CD4-positive, CD25-positive, alpha-beta regulatory T cell (primary cell): ENCODE data around the gene CHST15. TPM values are rescaled to one million over a fixed set of nuclear protein-coding genes. Genes with fewer than 3 reads are reported as not detected.
"Not testable (repeated sequence)": the region's sequence is repeated elsewhere in the genome, so short reads cannot be mapped to it uniquely, and the experiment has no call there.

Experiments used
- ATAC-seq, 2 donors: fragments of 150-1000 bp; cut with Tn5 transposase; one replicate each; pipeline ENCODE4 v1.10.0; 2021; ENCODE audit warnings: low read depth in 2 of 2, moderate number of reproducible peaks in 2 of 2, moderate library complexity in 1 of 2
- DNase-seq, 3 donors: peaks; one replicate each; pipeline versions ENCODE4 v3.0.0 to v3.0.0-alpha.2; 2012 to 2022; ENCODE audit warnings: mixed read lengths in 1 of 3
- H3K27ac ChIP-seq: one replicate; pipeline ENCODE4 v1.7.0; 2013; ENCODE audit warnings: mild to moderate bottlenecking, low read length; ENCODE audit not compliant: insufficient read depth, poor library complexity, severe bottlenecking
- H3K27me3 ChIP-seq: one replicate; pipeline ENCODE4 v1.7.0; 2013; ENCODE audit warnings: low read length; ENCODE audit not compliant: control insufficient read depth, insufficient read depth
- H3K36me3 ChIP-seq: one replicate; pipeline ENCODE4 v1.7.0; 2013; ENCODE audit warnings: mild to moderate bottlenecking, low read length, moderate library complexity; ENCODE audit not compliant: control insufficient read depth, insufficient read depth
- H3K4me1 ChIP-seq: 2 replicates; pipeline ENCODE4 v1.7.0; 2013; ENCODE audit warnings: mild to moderate bottlenecking, low read length; ENCODE audit not compliant: insufficient read depth, control insufficient read depth, poor library complexity, severe bottlenecking
- H3K4me3 ChIP-seq: one replicate; pipeline ENCODE4 v1.7.0; 2013; ENCODE audit warnings: low read depth, mild to moderate bottlenecking, low read length, moderate library complexity
- H3K9me3 ChIP-seq, 2 experiments: 1 replicate in 1 of 2; 2 replicates in 1 of 2; pipeline ENCODE4 v1.7.0; 2013; ENCODE audit warnings: low read length in 2 of 2, mild to moderate bottlenecking in 1 of 2, moderate library complexity in 1 of 2; ENCODE audit not compliant: control insufficient read depth in 2 of 2
- H3K27ac Mint-ChIP-seq, 3 donors: one replicate each; pipeline ENCODE4 v1.8.0; 2020 to 2022; ENCODE audit warnings: mild to moderate bottlenecking in 3 of 3, mixed read lengths in 3 of 3, moderate library complexity in 2 of 3
- H3K27me3 Mint-ChIP-seq: one replicate; pipeline ENCODE4 v1.8.0; 2022; ENCODE audit warnings: mild to moderate bottlenecking, mixed read lengths
- H3K36me3 Mint-ChIP-seq: one replicate; pipeline ENCODE4 v1.8.0; 2020; ENCODE audit warnings: mixed read lengths
- H3K4me1 Mint-ChIP-seq, 4 donors: one replicate each; pipeline ENCODE4 v1.8.0; 2020 to 2022; ENCODE audit warnings: mixed read lengths in 4 of 4, mild to moderate bottlenecking in 1 of 4
- H3K4me3 Mint-ChIP-seq, 4 donors: one replicate each; pipeline ENCODE4 v1.8.0; 2020 to 2022; ENCODE audit warnings: mild to moderate bottlenecking in 4 of 4, mixed read lengths in 4 of 4, moderate library complexity in 3 of 4
- H3K9me3 Mint-ChIP-seq, 7 donors: one replicate each; pipeline ENCODE4 v1.8.0; 2020 to 2022; ENCODE audit warnings: mixed read lengths in 7 of 7, mild to moderate bottlenecking in 3 of 7, moderate library complexity in 2 of 7
- polyA plus RNA-seq, 4 donors: library from polyadenylated mRNA; unstranded; fragments of 300-500 nt; fragmentation: Illumina TruSeq; gene quantifications; one replicate each; pipeline ENCODE4 v1.2.3, GENCODE V29; 2021
- total RNA-seq: library from RNA; stranded (reverse); gene quantifications from one replicate; pipeline ENCODE4 v1.2.3, GENCODE V29; 2022

Gene CHST15
- total and polyA plus RNA-seq, 5 donors from 2014 or later = 0.13 to 0.47 (median 0.27) TPM; not detected in 1

DNA sequence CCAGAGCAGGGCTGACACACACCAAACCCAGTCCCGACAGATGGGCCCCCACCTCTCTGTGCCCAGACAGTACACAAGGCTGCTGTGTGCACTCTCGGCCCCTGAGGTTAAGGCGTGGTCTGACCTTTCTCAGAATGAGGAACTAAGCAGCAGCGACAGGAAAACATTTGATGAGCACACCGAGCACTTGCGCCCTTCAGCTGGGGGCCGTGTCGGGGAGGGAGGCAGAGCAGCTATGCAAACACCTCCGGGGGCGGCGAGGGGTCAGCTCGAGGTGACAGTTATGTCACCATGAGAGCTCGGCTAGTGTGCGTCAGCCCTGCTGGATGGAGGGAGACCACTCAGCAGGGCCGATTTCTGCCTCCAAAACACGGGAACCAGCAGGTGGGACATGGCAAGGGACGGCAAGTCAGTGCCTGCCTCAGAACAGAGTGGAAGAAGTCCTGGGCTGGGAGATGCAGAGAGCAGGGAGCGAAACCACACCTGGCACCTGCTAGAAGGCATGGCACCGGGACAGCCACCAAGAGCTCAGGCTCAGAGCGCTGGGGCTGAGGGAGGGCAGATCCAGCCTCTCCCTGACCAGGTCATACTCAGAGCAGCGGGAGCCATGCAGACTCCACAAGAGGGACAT is 57.4 kb downstream of the CHST15 start:
- H3K4me1 Mint-ChIP-seq = peaks cover 0 to 8% (median 6%) of the 10 kb centered on the region in 4 donors
- Histone ChIP-seq H3K9me3 (no peaks in the 10 kb centered on the region), H3K27me3 (no peaks in the 10 kb centered on the region), H3K4me1 (peaks cover 12% of the 10 kb centered on the region), H3K27ac (no peak overlapping the region), H3K4me3 (no peak overlapping the region), H3K36me3 (no peaks in the 10 kb centered on the region)
- no peaks in the 10 kb centered on the region for H3K9me3 Mint-ChIP-seq
- H3K27me3 Mint-ChIP-seq = peaks cover 20% of the 10 kb centered on the region
- DNase-seq = peak in 1 of 3 donors; percentile 91
- peak overlapping the region; percentile 44 to 79 (median 58) for H3K4me3 Mint-ChIP-seq
- H3K27ac Mint-ChIP-seq = peak overlapping the region; percentile 71 to 84 (median 80)
- peak; percentile 76 to 77 for ATAC-seq
- no peaks in the 10 kb centered on the region for H3K36me3 Mint-ChIP-seq

DNA sequence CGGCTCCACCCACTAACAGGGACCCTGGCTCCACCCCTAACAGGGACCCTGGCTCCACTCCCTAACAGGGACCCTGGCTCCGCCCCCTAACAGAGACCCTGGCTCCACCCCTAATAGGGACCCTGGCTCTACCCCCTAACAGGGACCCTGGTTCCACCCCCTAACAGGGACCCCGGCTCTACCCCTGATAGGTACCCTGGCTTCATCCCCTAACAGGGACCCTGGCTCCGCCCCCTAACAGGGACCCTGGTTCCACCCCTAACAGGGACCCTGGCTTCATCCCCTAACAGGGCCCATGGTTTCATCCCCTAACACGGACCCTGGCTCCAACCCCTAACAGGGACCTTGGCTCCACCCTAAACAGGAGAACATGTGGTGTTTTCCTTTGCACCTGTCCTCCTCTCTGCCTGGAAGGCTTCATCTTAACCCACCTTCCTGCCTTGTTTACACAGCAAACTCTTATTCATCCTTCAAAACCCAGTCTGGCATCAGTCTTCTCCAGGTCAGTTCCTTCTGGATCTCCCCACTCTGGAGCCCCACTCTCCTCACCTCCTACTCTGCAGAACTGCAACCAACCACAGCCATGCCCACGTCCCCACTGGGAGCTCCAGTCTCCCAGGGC is 58.0 kb downstream of the CHST15 start:
- Mint-ChIP-seq H3K27ac (peak overlapping the region in 2 of 3 donors; percentile 71 to 84), H3K27me3 (peaks cover 14% of the 10 kb centered on the region), H3K4me1 (peaks cover 0 to 8% (median 6%) of the 10 kb centered on the region in 4 donors), H3K4me3 (peak overlapping the region; percentile 44 to 79 (median 58)), H3K36me3 (no peaks in the 10 kb centered on the region), H3K9me3 (no peaks in the 10 kb centered on the region)
- ATAC-seq (no peak), DNase-seq (no peak)
- no peaks in the 10 kb centered on the region for H3K9me3 ChIP-seq
- no peak overlapping the region for H3K4me3 ChIP-seq
- H3K27ac ChIP-seq = no peak overlapping the region
- H3K4me1 ChIP-seq = peaks cover 12% of the 10 kb centered on the region
- no peaks in the 10 kb centered on the region for H3K27me3 ChIP-seq
- H3K36me3 ChIP-seq = no peaks in the 10 kb centered on the region

DNA sequence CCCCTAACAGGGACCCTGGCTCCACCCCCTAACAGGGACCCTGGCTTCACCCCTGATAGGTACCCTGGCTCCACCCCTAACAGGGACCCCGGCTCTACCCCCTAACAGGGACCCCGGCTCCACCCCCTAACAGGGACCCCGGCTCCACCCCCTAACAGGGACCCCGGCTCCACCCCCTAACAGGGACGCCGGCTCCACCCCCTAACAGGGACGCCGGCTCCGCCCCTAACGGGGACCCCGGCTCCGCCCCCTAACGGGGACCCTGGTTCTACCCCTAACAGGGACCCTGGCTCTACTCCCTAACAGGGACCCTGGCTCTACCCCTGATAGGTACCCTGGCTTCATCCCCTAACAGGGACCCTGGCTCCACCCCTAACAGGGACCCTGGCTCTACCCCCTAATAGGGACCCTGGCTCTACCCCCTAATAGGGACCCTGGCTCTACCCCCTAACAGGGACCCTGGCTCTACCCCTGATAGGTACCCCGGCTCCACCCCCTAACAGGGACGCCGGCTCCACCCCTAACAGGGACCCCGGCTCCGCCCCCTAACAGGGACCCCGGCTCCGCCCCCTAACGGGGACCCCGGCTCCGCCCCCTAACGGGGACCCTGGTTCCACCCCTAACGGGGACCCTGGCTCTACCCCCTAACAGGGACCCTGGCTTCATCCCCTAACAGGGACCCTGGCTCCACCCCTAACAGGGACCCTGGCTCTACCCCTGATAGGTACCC is 58.7 kb downstream of the CHST15 start:
- H3K27me3 ChIP-seq, ATAC-seq, H3K36me3 ChIP-seq, DNase-seq, H3K36me3 Mint-ChIP-seq, H3K4me3 ChIP-seq, H3K9me3 ChIP-seq, H3K9me3 Mint-ChIP-seq, H3K27ac Mint-ChIP-seq, H3K4me1 Mint-ChIP-seq, H3K27ac ChIP-seq, H3K27me3 Mint-ChIP-seq, H3K4me3 Mint-ChIP-seq: not testable (repeated sequence)
- peaks cover 12% of the 10 kb centered on the region for H3K4me1 ChIP-seq

DNA sequence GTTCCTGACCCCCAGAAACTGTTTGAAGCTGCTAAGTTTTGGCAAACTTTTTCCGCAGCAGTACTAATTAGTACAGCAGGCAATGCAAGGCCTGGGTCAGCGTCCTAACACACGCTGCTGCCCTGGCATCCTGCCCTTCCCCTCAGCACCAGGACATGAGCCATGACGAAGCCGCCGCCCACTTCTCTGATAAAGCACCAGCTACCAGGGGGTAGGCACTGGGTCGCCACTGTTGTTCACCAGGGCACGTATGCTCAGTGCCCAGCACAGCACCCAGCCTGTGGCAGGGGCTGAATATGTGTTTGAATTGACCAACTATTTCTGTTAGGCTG is 59.5 kb downstream of the CHST15 start:
- DNase-seq = no peak
- Histone ChIP-seq H3K36me3 (no peaks in the 10 kb centered on the region), H3K27me3 (no peaks in the 10 kb centered on the region), H3K9me3 (no peaks in the 10 kb centered on the region), H3K4me1 (peaks cover 12% of the 10 kb centered on the region), H3K4me3 (no peak overlapping the region), H3K27ac (no peak overlapping the region)
- H3K4me3 Mint-ChIP-seq = no peak overlapping the region
- peaks cover 8% of the 10 kb centered on the region for H3K27me3 Mint-ChIP-seq
- H3K4me1 Mint-ChIP-seq = peaks cover 0 to 8% (median 6%) of the 10 kb centered on the region in 4 donors
- H3K36me3 Mint-ChIP-seq = no peaks in the 10 kb centered on the region
- no peaks in the 10 kb centered on the region for H3K9me3 Mint-ChIP-seq
- ATAC-seq = no peak
- no peak overlapping the region for H3K27ac Mint-ChIP-seq

DNA sequence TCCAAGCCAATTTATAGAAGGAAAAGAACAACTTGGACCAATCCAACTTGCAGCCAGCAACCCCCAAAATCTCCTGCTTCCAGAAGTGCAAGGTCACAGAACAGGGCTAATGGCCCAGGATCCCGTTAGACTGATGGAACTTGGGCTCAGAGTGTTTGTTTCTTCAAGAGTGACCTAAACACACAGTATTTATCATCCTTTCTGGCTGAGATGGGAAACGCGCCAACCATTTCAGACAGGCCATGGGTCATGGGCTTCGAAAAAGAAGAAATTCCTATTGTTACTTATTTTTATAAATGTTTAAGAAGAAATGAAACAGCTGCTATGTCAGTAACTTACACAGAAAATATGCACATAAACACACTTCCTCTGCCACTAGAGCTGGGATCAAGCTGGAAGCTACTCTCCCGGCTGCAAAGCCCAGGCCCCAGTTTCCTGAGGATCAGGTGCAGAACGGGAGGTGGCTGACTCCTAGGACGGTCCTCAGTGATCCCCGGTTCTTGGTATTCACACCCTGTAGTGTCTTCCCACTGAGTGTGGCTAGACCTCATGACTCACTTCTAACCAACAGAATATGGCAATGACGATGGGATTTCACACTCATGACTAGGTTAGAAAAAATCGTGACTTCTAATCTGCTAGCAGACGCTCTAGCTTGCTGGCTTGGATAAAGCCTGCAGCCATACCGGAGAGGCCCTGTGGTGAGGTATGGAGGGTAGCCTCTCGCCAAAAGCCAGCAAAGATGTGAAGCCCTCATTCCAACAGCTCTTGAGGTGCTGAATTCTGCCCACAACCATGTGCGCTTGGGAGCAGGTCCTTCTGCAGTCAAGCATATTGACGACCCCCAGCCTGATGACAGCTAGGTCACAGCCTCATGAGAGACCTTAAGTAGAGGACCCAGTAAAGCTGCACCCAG is 60.2 kb downstream of the CHST15 start:
- no peak overlapping the region for H3K27ac Mint-ChIP-seq
- peaks cover 12% of the 10 kb centered on the region for H3K4me1 ChIP-seq
- no peaks in the 10 kb centered on the region for H3K36me3 ChIP-seq
- H3K4me3 Mint-ChIP-seq = no peak overlapping the region
- no peaks in the 10 kb centered on the region for H3K36me3 Mint-ChIP-seq
- no peaks in the 10 kb centered on the region for H3K9me3 Mint-ChIP-seq
- ATAC-seq (no peak), DNase-seq (no peak)
- H3K27me3 Mint-ChIP-seq = peaks cover 8% of the 10 kb centered on the region
- peaks cover 0 to 8% (median 6%) of the 10 kb centered on the region in 4 donors for H3K4me1 Mint-ChIP-seq
- no peak overlapping the region for H3K27ac ChIP-seq
- no peak overlapping the region for H3K4me3 ChIP-seq
- no peaks in the 10 kb centered on the region for H3K9me3 ChIP-seq
- no peaks in the 10 kb centered on the region for H3K27me3 ChIP-seq

DNA sequence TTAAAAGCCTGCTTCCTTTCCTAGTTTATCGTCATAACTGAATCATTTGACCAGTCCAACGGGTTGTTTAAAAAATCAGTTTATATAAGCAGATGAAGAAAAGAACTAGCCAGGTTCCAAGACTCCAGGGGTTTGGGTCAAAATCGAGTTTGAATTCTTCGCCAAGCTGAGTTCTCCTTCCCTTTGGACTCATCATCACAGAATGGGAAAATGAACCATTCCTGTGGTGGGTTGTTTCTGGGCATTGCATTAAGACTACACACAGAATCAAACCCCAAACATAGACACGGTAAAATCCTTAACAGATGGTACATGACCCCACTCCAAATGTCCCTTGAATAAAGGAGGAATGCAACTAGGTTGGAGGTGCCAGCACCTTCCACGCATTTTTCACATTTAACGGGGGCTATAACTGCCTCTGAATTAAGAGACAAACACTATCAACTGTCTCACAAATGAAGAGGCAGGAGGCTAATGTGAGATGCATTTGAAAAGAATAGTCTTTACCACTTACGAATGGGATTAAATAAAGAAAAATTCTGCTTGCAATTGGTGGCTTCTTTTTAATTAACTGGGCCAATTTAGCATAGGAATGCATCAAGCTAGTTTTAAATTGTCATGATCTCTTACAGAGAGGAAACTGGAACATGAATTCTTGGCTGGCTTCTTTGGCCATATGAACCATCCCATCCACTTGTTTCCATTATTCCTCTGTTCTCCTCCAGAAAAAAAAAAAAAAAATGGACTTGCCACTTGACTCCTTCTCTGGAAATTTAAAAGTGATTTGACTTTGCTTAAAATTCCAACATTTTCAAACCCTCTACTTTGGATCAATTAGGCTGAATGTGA is 61.1 kb downstream of the CHST15 start:
- H3K9me3 ChIP-seq = no peaks in the 10 kb centered on the region
- peaks cover 12% of the 10 kb centered on the region for H3K4me1 ChIP-seq
- peaks cover 8% of the 10 kb centered on the region for H3K27me3 Mint-ChIP-seq
- H3K4me1 Mint-ChIP-seq = peaks cover 0 to 10% (median 7%) of the 10 kb centered on the region in 4 donors
- DNase-seq (no peak), ATAC-seq (no peak)
- no peak overlapping the region for H3K4me3 ChIP-seq
- no peak overlapping the region for H3K27ac ChIP-seq
- H3K4me3 Mint-ChIP-seq = no peak overlapping the region
- no peaks in the 10 kb centered on the region for H3K27me3 ChIP-seq
- no peaks in the 10 kb centered on the region for H3K36me3 Mint-ChIP-seq
- no peaks in the 10 kb centered on the region for H3K36me3 ChIP-seq
- no peaks in the 10 kb centered on the region for H3K9me3 Mint-ChIP-seq
- H3K27ac Mint-ChIP-seq = no peak overlapping the region
